Measurements from ENCODE around the gene HDAC9.

DNA sequence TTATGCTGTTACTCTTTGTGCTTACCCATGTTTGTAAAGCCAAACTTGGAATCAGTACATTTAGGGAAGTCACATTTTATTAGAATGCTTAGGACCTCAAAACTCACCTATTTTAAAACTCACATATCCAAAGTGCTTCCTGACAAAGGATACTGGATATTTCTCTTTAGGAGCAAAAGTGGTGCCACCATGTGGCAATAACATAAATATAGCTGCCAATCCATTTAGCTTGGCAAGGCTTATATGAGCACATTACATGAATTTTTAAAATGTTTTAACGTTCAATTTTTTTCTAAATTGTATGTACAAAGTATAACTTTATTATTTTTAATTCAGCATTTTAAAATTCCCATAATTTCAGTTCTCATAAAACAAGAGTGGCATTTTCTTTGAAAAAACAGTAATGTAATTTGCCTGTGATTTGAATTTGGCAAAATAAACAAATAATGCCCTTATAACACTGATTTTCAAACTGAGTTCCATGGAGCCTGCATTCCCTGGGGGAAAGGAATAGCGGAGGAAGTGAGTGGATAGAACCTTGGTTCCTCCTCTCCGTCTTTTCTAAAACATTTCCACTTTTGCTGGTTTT is 75.4 kb downstream of the HDAC9 start:
- TF ChIP-seq POLR2A (IDR thresholded peaks at IDR 0.05; ENCODE audit: low read length) (no peak), GATA1 (IDR thresholded peaks at IDR 0.05; ENCODE audit: low read depth, low read length) (no peak)

All from erythroblast (primary cell).